ENCODE data around the gene GPC6. TPM values are rescaled to one million over a fixed set of nuclear protein-coding genes. Genes with fewer than 3 reads are reported as not detected.

The GPC6 gene
- polyA plus RNA-seq, 1 donor from 2014 or later, result 9.0 TPM

GRCh38 chr13:93525087-93525486 is 298.5 kb downstream of the GPC6 start:
- Histone ChIP-seq H3K36me3 (ENCODE audit: insufficient read depth, low read length) (no peaks in the 10 kb centered on the region), H3K27me3 (ENCODE audit: insufficient read depth, low read depth, low read length) (no peaks in the 10 kb centered on the region), H3F3A (ENCODE audit: insufficient read depth, low read length, poor library complexity, severe bottlenecking) (peaks cover 5% of the 10 kb centered on the region), H3K4me3 (ENCODE audit: low read length) (no peak overlapping the region), H3K9me3 (ENCODE audit: low read length) (no peaks in the 10 kb centered on the region), H3K27ac (ENCODE audit: low read length) (no peak overlapping the region), H3K4me2 (ENCODE audit: low read length) (no peak overlapping the region), H3K79me2 (replicated peaks; ENCODE audit: insufficient read depth, low read length) (no peaks in the 10 kb centered on the region), H3K9me2 (ENCODE audit: insufficient read depth, low read length) (no peaks in the 10 kb centered on the region), H2AFZ (ENCODE audit: low read depth, low read length) (no peak overlapping the region), H3K9ac (ENCODE audit: low read length) (no peak overlapping the region), H4K20me1 (ENCODE audit: insufficient read depth) (no peaks in the 10 kb centered on the region)
- TF ChIP-seq POLR2AphosphoS5 (IDR thresholded peaks at IDR 0.05), result no peak
- TF ChIP-seq MXI1 (conservative IDR thresholded peaks at IDR 0.05; ENCODE audit: poor library complexity, severe bottlenecking), result no peak
- TF ChIP-seq EP300 (conservative IDR thresholded peaks at IDR 0.05; ENCODE audit: poor library complexity, severe bottlenecking), result no peak

GRCh38 chr13:93527748-93528297 is 301.2 kb downstream of the GPC6 start:
- Histone ChIP-seq H4K20me1 (ENCODE audit: insufficient read depth) (no peaks in the 10 kb centered on the region), H3K36me3 (ENCODE audit: insufficient read depth, low read length) (no peaks in the 10 kb centered on the region), H3K27me3 (ENCODE audit: insufficient read depth, low read depth, low read length) (no peaks in the 10 kb centered on the region), H3K79me2 (replicated peaks; ENCODE audit: insufficient read depth, low read length) (no peaks in the 10 kb centered on the region), H3K9me3 (ENCODE audit: low read length) (no peaks in the 10 kb centered on the region), H2AFZ (ENCODE audit: low read depth, low read length) (no peak overlapping the region), H3K4me2 (ENCODE audit: low read length) (no peak overlapping the region), H3K4me3 (ENCODE audit: low read length) (no peak overlapping the region), H3K9ac (ENCODE audit: low read length) (no peak overlapping the region), H3K9me2 (ENCODE audit: insufficient read depth, low read length) (no peaks in the 10 kb centered on the region), H3K27ac (ENCODE audit: low read length) (no peak overlapping the region), H3F3A (ENCODE audit: insufficient read depth, low read length, poor library complexity, severe bottlenecking) (no peaks in the 10 kb centered on the region)
- TF ChIP-seq POLR2AphosphoS5 (IDR thresholded peaks at IDR 0.05), result no peak

- no peak overlapping the region for H3K27ac ChIP-seq (ENCODE audit: low read length)
- no peak overlapping the region for H3K4me3 ChIP-seq (ENCODE audit: low read length)
- no peaks in the 10 kb centered on the region for H3K36me3 ChIP-seq (ENCODE audit: insufficient read depth, low read length)
- H3K9ac ChIP-seq (ENCODE audit: low read length), result no peak overlapping the region
- TF ChIP-seq, protein P1, sequence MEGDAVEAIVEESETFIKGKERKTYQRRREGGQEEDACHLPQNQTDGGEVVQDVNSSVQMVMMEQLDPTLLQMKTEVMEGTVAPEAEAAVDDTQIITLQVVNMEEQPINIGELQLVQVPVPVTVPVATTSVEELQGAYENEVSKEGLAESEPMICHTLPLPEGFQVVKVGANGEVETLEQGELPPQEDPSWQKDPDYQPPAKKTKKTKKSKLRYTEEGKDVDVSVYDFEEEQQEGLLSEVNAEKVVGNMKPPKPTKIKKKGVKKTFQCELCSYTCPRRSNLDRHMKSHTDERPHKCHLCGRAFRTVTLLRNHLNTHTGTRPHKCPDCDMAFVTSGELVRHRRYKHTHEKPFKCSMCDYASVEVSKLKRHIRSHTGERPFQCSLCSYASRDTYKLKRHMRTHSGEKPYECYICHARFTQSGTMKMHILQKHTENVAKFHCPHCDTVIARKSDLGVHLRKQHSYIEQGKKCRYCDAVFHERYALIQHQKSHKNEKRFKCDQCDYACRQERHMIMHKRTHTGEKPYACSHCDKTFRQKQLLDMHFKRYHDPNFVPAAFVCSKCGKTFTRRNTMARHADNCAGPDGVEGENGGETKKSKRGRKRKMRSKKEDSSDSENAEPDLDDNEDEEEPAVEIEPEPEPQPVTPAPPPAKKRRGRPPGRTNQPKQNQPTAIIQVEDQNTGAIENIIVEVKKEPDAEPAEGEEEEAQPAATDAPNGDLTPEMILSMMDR (IDR thresholded peaks at IDR 0.05; ENCODE audit: poor library complexity, severe bottlenecking), result no peak
- TF ChIP-seq RAD21 (conservative IDR thresholded peaks at IDR 0.05) (no peak), EP300 (conservative IDR thresholded peaks at IDR 0.05; ENCODE audit: poor library complexity, severe bottlenecking) (no peak), POLR2AphosphoS5 (IDR thresholded peaks at IDR 0.05) (no peak), SMC3 (conservative IDR thresholded peaks at IDR 0.05; ENCODE audit: poor library complexity) (no peak), REST (IDR thresholded peaks at IDR 0.05; ENCODE audit: borderline replicate concordance) (no peak), TAF1 (IDR thresholded peaks at IDR 0.05; ENCODE audit: low read depth) (no peak), MXI1 (conservative IDR thresholded peaks at IDR 0.05; ENCODE audit: poor library complexity, severe bottlenecking) (no peak), EZH2 (IDR thresholded peaks at IDR 0.05; ENCODE audit: borderline replicate concordance, insufficient read depth, low read length, poor library complexity, severe bottlenecking) (no peak)
- no peaks in the 10 kb centered on the region for H3K27me3 ChIP-seq (ENCODE audit: insufficient read depth, low read depth, low read length)
- no peak overlapping the region for H2AFZ ChIP-seq (ENCODE audit: low read depth, low read length)
- no peaks in the 10 kb centered on the region for H3K9me2 ChIP-seq (ENCODE audit: insufficient read depth, low read length)
- H4K20me1 ChIP-seq (ENCODE audit: insufficient read depth), result no peaks in the 10 kb centered on the region
- no peaks in the 10 kb centered on the region for H3K9me3 ChIP-seq (ENCODE audit: low read length)
- no peak overlapping the region for H3K4me2 ChIP-seq (ENCODE audit: low read length)
- no peaks in the 10 kb centered on the region for H3K79me2 ChIP-seq (replicated peaks; ENCODE audit: insufficient read depth, low read length)
- no peaks in the 10 kb centered on the region for H3F3A ChIP-seq (ENCODE audit: insufficient read depth, low read length, poor library complexity, severe bottlenecking)
Observed at GRCh38 chr13:93529961-93530360, 303.4 kb downstream of the GPC6 start.

Data from neural cell (in vitro differentiated cells).